ENCODE data around the gene APOL1.

GRCh38 chr22:36257308-36257707 is 4.4 kb downstream of the APOL1 start:
- TF ChIP-seq POLR2A (IDR thresholded peaks at IDR 0.05; ENCODE audit: low read depth, low read length) (no peak), POLR2AphosphoS5 (IDR thresholded peaks at IDR 0.05; ENCODE audit: low read depth, low read length) (no peak), TAF1 (IDR thresholded peaks at IDR 0.05; ENCODE audit: low read depth, low read length) (no peak), POU2F2 (IDR thresholded peaks at IDR 0.05; ENCODE audit: low read depth, low read length) (no peak)

Data from GM12891 (cell line).